Body of pancreas (tissue), 4 donors: ENCODE data around the gene VEGFB. TPM values are rescaled to one million over a fixed set of nuclear protein-coding genes. Genes with fewer than 3 reads are reported as not detected.

Experiments
- ATAC-seq: fragments of 150-250 bp; one replicate; pipeline ENCODE4 v1.9.1; 2016
- DNase-seq, 4 donors: peaks; one replicate each; pipeline ENCODE4 v3.0.0-alpha.2; 2019
- H3K27ac ChIP-seq, 4 donors: fragments of 200-600 bp; sonication (generic); 1 replicate in 3 of 4; 2 replicates in 1 of 4; pipeline versions ENCODE4 v1.5.1 to v1.6.1; 2016 to 2019; ENCODE audit warnings: mild to moderate bottlenecking in 1 of 4, mixed read lengths in 1 of 4, moderate library complexity in 1 of 4
- H3K27me3 ChIP-seq, 2 donors: fragments of 200-600 bp; sonication (generic); one replicate each; pipeline ENCODE4 v1.6.0; 2016; ENCODE audit warnings: mild to moderate bottlenecking in 1 of 2
- H3K36me3 ChIP-seq, 2 donors: fragments of 200-600 bp; sonication (generic); replicated peaks in 1 of 2; 2 replicates each; pipeline ENCODE4 v1.5.1; 2016; ENCODE audit warnings: low read depth in 2 of 2; ENCODE audit not compliant: insufficient read depth in 1 of 2
- H3K4me1 ChIP-seq: fragments of 200-600 bp; sonication (generic); one replicate; pipeline ENCODE4 v1.6.0; 2016
- H3K4me3 ChIP-seq, 2 donors: fragments of 200-600 bp; sonication (generic); 1 replicate in 1 of 2; 2 replicates in 1 of 2; pipeline ENCODE4 v1.5.1; 2016 to 2019
- H3K9me3 ChIP-seq, 3 donors: fragments of 200-600 bp; sonication (generic); 1 replicate in 2 of 3; 2 replicates in 1 of 3; pipeline ENCODE4 v1.5.1; 2016
- POLR2A ChIP-seq, 3 donors: fragments of 450-650 bp; IDR thresholded peaks; one replicate each; pipeline ENCODE4 v1.6.1; 2016; ENCODE audit warnings: antibody characterized with exemption in 3 of 3, mild to moderate bottlenecking in 2 of 3
- WGBS, 2 donors: methylation state at CpG; one replicate each; pipeline ENCODE4 v1.1.5; 2017; 5-methylcytosine and 5-hydroxymethylcytosine counted together
- intact Hi-C: fragments of 100-400 bp; cut with DNase I; formaldehyde crosslinking; loops from one replicate; pipeline ENCODE4 v1.15.1; 2023
- total RNA-seq, 2 donors: library from RNA; depleted of rRNA; stranded (reverse); fragments of >200 nt; gene quantifications; one replicate each; pipeline ENCODE4 v1.1.0, GENCODE V29; 2016
- TF ChIP-seq, protein P1 (sequence below), 7 experiments: fragments of 450-650 bp in 4 of 7; fragments of 200-600 bp in 3 of 7; sonication (generic) in 3 of 7; IDR thresholded peaks; one replicate each; pipeline ENCODE4 v1.5.1; 2016 to 2019; ENCODE audit warnings: antibody characterized with exemption in 7 of 7

The VEGFB gene
- total RNA-seq, 2 donors from 2014 or later = 32.4 to 108 TPM

DNA sequence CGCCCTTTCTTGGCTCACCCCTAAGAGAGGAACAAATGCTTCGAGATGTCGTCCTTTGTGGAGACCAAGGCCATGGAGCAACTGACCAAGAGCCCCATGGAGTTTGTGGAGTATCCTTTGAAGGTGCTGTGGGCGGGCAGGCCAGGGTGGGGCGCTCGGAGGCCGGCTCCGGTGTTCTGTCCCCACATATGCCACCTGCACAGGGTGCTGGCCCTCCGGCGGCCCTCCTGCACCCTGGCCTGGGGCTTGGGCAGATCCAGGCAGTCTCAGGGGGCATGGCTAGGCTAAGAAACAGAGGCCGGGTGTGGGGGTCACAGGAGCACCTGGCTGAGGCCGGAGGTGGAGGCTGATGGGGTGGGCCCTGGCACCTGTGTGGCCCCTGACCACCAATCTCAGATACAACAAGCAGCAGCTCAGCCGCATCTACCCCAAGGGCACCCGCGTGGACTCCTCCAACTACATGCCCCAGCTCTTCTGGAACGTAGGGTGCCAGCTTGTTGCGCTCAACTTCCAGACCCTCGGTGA lies 27.2 kb downstream of the VEGFB start:
- Histone ChIP-seq H3K4me3 (no peak overlapping the region), H3K36me3 (no peaks in the 10 kb centered on the region), H3K27me3 (no peaks in the 10 kb centered on the region), H3K9me3 (no peaks in the 10 kb centered on the region), H3K27ac (no peak overlapping the region), H3K4me1 (no peaks in the 10 kb centered on the region)
- ATAC-seq = no peak
- intact Hi-C loops = no loop called here
- no peak for TF ChIP-seq POLR2A (IDR thresholded peaks at IDR 0.05)
- TF ChIP-seq, protein P1, sequence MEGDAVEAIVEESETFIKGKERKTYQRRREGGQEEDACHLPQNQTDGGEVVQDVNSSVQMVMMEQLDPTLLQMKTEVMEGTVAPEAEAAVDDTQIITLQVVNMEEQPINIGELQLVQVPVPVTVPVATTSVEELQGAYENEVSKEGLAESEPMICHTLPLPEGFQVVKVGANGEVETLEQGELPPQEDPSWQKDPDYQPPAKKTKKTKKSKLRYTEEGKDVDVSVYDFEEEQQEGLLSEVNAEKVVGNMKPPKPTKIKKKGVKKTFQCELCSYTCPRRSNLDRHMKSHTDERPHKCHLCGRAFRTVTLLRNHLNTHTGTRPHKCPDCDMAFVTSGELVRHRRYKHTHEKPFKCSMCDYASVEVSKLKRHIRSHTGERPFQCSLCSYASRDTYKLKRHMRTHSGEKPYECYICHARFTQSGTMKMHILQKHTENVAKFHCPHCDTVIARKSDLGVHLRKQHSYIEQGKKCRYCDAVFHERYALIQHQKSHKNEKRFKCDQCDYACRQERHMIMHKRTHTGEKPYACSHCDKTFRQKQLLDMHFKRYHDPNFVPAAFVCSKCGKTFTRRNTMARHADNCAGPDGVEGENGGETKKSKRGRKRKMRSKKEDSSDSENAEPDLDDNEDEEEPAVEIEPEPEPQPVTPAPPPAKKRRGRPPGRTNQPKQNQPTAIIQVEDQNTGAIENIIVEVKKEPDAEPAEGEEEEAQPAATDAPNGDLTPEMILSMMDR (IDR thresholded peaks at IDR 0.05) = no peak
- DNase-seq = no peak
- WGBS, 2 donors = 85 to 90% methylated on average over 12 to 16 of the region's 18 CpGs

DNA sequence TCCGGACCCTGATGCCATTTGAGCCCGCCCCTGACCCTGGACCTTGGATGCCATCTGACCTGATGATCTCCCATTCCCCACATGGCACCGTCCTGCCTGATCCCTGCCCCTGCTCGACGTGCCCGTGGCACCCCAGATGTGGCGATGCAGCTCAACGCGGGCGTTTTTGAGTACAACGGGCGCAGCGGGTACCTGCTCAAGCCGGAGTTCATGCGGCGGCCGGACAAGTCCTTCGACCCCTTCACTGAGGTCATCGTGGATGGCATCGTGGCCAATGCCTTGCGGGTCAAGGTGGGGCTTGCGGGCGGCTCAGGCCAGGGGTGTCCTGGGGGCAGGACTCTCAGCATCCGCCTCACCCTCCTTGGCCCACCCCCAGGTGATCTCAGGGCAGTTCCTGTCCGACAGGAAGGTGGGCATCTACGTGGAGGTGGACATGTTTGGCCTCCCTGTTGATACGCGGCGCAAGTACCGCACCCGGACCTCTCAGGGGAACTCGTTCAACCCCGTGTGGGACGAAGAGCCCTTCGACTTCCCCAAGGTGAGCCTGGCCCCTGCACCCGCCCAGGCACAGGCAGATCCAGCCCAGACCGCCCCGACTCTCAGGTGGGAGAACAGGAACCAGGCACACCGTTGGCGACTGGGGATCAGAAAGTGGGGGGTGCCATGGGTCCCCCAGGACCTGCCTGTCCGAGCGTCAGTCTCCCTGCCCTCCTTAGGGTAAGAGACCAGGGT lies 28.1 kb downstream of the VEGFB start:
- Histone ChIP-seq H3K4me3 (no peak overlapping the region), H3K27me3 (no peaks in the 10 kb centered on the region), H3K27ac (no peak overlapping the region), H3K36me3 (no peaks in the 10 kb centered on the region), H3K9me3 (no peaks in the 10 kb centered on the region), H3K4me1 (no peaks in the 10 kb centered on the region)
- DNase-seq (no peak), ATAC-seq (no peak)
- intact Hi-C loops = no loop called here
- TF ChIP-seq POLR2A (IDR thresholded peaks at IDR 0.05) = no peak
- TF ChIP-seq, protein P1 (IDR thresholded peaks at IDR 0.05) = no peak
- 93% methylated on average over 36 to 42 of the region's 42 CpGs for WGBS, 2 donors

DNA sequence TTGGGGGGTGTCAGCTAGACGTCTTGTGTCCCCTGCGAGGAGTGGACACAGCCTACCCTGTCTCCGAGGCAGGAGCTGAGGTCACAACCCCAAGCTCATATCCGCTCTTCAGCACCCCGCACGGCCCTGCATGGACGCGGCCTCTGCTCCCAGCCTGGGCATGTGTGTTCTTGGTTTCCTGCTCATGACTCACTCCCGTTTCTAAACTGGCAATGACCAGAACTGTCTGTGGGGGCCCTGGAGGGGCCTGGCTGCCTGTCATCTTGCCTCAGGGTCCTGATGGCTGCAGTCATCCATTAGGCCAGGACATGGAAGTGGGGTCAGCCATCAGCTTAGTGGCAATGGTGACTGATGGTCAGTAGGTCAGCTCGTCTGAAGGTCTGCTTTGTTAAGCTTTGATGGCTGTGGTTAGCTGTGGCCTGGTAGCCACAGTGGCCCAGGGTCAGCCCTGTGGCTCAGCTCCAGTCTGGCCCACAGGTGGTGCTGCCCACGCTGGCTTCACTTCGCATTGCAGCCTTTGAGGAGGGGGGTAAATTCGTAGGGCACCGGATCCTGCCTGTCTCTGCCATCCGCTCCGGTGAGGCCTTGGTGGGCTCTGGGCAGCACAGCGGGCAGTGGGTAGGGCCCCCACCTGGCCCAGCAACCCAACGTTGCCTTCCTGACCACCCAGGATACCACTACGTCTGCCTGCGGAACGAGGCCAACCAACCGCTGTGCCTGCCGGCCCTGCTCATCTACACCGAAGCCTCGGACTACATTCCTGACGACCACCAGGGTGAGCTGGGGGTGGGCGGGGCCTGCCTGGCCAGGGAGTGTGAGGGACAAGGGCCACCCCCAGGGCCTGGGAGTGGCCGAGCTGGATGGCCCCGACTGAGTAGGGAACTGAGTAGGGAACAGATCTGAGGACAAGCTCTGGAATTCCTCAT lies 28.9 kb downstream of the VEGFB start:
- Histone ChIP-seq H3K36me3 (no peaks in the 10 kb centered on the region), H3K27me3 (no peaks in the 10 kb centered on the region), H3K9me3 (no peaks in the 10 kb centered on the region), H3K4me3 (no peak overlapping the region), H3K27ac (no peak overlapping the region), H3K4me1 (peaks cover 7% of the 10 kb centered on the region)
- intact Hi-C loops = no loop called here
- DNase-seq (no peak), ATAC-seq (no peak)
- TF ChIP-seq, protein P1 (IDR thresholded peaks at IDR 0.05) = no peak
- TF ChIP-seq POLR2A (IDR thresholded peaks at IDR 0.05) = no peak
- 81 to 83% methylated on average over 13 to 27 of the region's 29 CpGs for WGBS, 2 donors

DNA sequence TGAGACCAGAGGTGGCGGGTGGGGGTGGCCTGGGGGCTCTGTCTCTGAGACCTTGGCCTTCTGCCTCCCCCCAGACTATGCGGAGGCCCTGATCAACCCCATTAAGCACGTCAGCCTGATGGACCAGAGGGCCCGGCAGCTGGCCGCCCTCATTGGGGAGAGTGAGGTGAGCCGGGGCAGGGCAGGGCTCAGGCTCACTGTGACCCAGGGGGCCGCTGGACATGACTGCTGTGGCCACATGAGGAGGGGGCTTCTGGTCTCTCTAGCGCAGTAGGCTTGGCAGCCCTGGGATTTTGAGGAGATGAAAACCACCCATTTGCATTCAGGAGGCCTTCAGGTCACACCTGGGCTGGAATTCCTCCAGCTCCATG lies 29.5 kb downstream of the VEGFB start:
- no peak overlapping the region for H3K27ac ChIP-seq
- H3K4me1 ChIP-seq = peaks cover 13% of the 10 kb centered on the region
- H3K9me3 ChIP-seq = no peaks in the 10 kb centered on the region
- H3K27me3 ChIP-seq = no peaks in the 10 kb centered on the region
- intact Hi-C loops = no loop called here
- ATAC-seq (no peak), DNase-seq (no peak)
- TF ChIP-seq, protein P1 (IDR thresholded peaks at IDR 0.05) = no peak
- no peak for TF ChIP-seq POLR2A (IDR thresholded peaks at IDR 0.05)
- WGBS, 2 donors = 93 to 94% methylated on average over 6 to 7 of the region's 8 CpGs
- H3K36me3 ChIP-seq = no peaks in the 10 kb centered on the region
- no peak overlapping the region for H3K4me3 ChIP-seq
